H9 (cell line): Measurements from ENCODE around the gene RRBP1. TPM values are rescaled to one million over a fixed set of nuclear protein-coding genes. Genes with fewer than 3 reads are reported as not detected.

Experiments used
- DNase-seq: peaks from one replicate; pipeline ENCODE4 v3.0.0-alpha.2; 2017
- H2AFZ ChIP-seq: one replicate; pipeline ENCODE4 v1.6.1; 2013; ENCODE audit warnings: mild to moderate bottlenecking, low read length, control low read depth, moderate library complexity
- H2AK5ac ChIP-seq: 2 replicates; pipeline ENCODE4 v1.6.1; 2013; ENCODE audit warnings: low read length, control low read depth, mixed read lengths; ENCODE audit not compliant: insufficient read length
- H2BK120ac ChIP-seq: one replicate; pipeline ENCODE4 v1.6.1; 2013; ENCODE audit warnings: low read depth, mild to moderate bottlenecking, low read length, control low read depth, inconsistent platforms; ENCODE audit not compliant: poor library complexity, severe bottlenecking
- H2BK12ac ChIP-seq: 2 replicates; pipeline ENCODE4 v1.6.1; 2013; ENCODE audit warnings: low read length, control low read depth, mixed read lengths, low read depth; ENCODE audit not compliant: insufficient read length
- H2BK15ac ChIP-seq: 2 replicates; pipeline ENCODE4 v1.6.1; 2013; ENCODE audit warnings: low read depth, low read length, control low read depth
- H2BK20ac ChIP-seq: one replicate; pipeline ENCODE4 v1.6.1; 2013; ENCODE audit warnings: low read depth, mild to moderate bottlenecking, low read length, control low read depth, inconsistent platforms; ENCODE audit not compliant: poor library complexity, severe bottlenecking
- H2BK5ac ChIP-seq: 2 replicates; pipeline ENCODE4 v1.6.1; 2013; ENCODE audit warnings: low read length, control low read depth, mixed read lengths; ENCODE audit not compliant: insufficient read length
- H3K14ac ChIP-seq: 2 replicates; pipeline ENCODE4 v1.6.1; 2013; ENCODE audit warnings: low read length, control low read depth; ENCODE audit not compliant: insufficient read depth
- H3K18ac ChIP-seq: 2 replicates; pipeline ENCODE4 v1.6.1; 2013; ENCODE audit warnings: low read depth, mild to moderate bottlenecking, mixed read lengths, low read length, control low read depth; ENCODE audit not compliant: insufficient read length
- H3K23ac ChIP-seq: 2 replicates; pipeline ENCODE4 v1.6.1; 2013; ENCODE audit warnings: low read length, control low read depth, mixed read lengths, low read depth; ENCODE audit not compliant: insufficient read length
- H3K23me2 ChIP-seq: 2 replicates; pipeline ENCODE4 v1.6.1; 2013; ENCODE audit warnings: low read depth, mild to moderate bottlenecking, mixed read lengths, low read length, control low read depth; ENCODE audit not compliant: insufficient read length, poor library complexity, severe bottlenecking
- H3K27ac ChIP-seq: 2 replicates; pipeline ENCODE4 v1.5.1; 2013; ENCODE audit warnings: low read length, control low read depth, mixed read lengths, low read depth; ENCODE audit not compliant: insufficient read length
- H3K27me3 ChIP-seq: 2 replicates; pipeline ENCODE4 v1.6.1; 2013; ENCODE audit warnings: low read length, control low read depth, inconsistent platforms; ENCODE audit not compliant: insufficient read depth
- H3K4ac ChIP-seq: 2 replicates; pipeline ENCODE4 v1.6.1; 2013; ENCODE audit warnings: low read depth, mild to moderate bottlenecking, control low read depth, inconsistent platforms, low read length, moderate library complexity
- H3K4me1 ChIP-seq: 2 replicates; pipeline ENCODE4 v1.6.1; 2013; ENCODE audit warnings: low read length, control low read depth, inconsistent platforms; ENCODE audit not compliant: insufficient read depth
- H3K4me2 ChIP-seq: 2 replicates; pipeline ENCODE4 v1.6.1; 2013; ENCODE audit warnings: low read length, control low read depth, mixed read lengths; ENCODE audit not compliant: insufficient read length, insufficient read depth
- H3K56ac ChIP-seq: 2 replicates; pipeline ENCODE4 v1.6.1; 2013; ENCODE audit warnings: low read depth, mild to moderate bottlenecking, mixed read lengths, low read length, control low read depth; ENCODE audit not compliant: insufficient read length
- H3K79me1 ChIP-seq: 2 replicates; pipeline ENCODE4 v1.6.1; 2013; ENCODE audit warnings: low read depth, mild to moderate bottlenecking, moderate library complexity, low read length, control low read depth, inconsistent platforms; ENCODE audit not compliant: insufficient read depth, poor library complexity, severe bottlenecking
- H3K79me2 ChIP-seq: 2 replicates; pipeline ENCODE4 v1.6.1; 2013; ENCODE audit warnings: low read length, control low read depth, inconsistent platforms; ENCODE audit not compliant: insufficient read depth
- H3K9ac ChIP-seq: 2 replicates; pipeline ENCODE4 v1.6.1; 2013; ENCODE audit warnings: low read length, control low read depth, mixed read lengths; ENCODE audit not compliant: insufficient read length; ENCODE audit errors: extremely low read depth
- H3K9me3 ChIP-seq: one replicate; pipeline ENCODE4 v1.6.1; 2013; ENCODE audit warnings: low read depth, low read length, inconsistent platforms; ENCODE audit not compliant: control insufficient read depth
- H3T11ph ChIP-seq: one replicate; pipeline ENCODE4 v1.6.1; 2013; ENCODE audit warnings: mild to moderate bottlenecking, low read length, control low read depth, inconsistent platforms
- H4K20me1 ChIP-seq: one replicate; pipeline ENCODE4 v1.6.1; 2013; ENCODE audit not compliant: control insufficient read depth, insufficient read length, insufficient read depth
- H4K5ac ChIP-seq: 2 replicates; pipeline ENCODE4 v1.6.1; 2013; ENCODE audit warnings: low read depth, mild to moderate bottlenecking, mixed read lengths, low read length, control low read depth; ENCODE audit not compliant: insufficient read length
- H4K8ac ChIP-seq: replicated peaks from 2 replicates; pipeline ENCODE4 v1.6.1; 2013; ENCODE audit warnings: low read length, control low read depth, mixed read lengths, low read depth; ENCODE audit not compliant: insufficient read length
- H4K91ac ChIP-seq: 2 replicates; pipeline ENCODE4 v1.6.1; 2013; ENCODE audit warnings: low read depth, mild to moderate bottlenecking, moderate library complexity, mixed read lengths, low read length, control low read depth; ENCODE audit not compliant: insufficient read length
- H3K27ac Mint-ChIP-seq, 3 experiments: 2 replicates in 2 of 3; 3 replicates in 1 of 3; pipeline ENCODE4 v1.8.0; 2020 to 2021; ENCODE audit warnings: mixed read lengths in 3 of 3, mild to moderate bottlenecking in 1 of 3, moderate library complexity in 1 of 3
- H3K27me3 Mint-ChIP-seq: 2 replicates; pipeline ENCODE4 v1.8.0; 2021; ENCODE audit warnings: low read depth, mild to moderate bottlenecking, moderate library complexity, mixed read lengths
- H3K36me3 Mint-ChIP-seq, 3 experiments: 2 replicates in 2 of 3; 3 replicates in 1 of 3; pipeline ENCODE4 v1.8.0; 2020 to 2021; ENCODE audit warnings: low read depth in 3 of 3, mixed read lengths in 3 of 3; ENCODE audit not compliant: insufficient read depth in 1 of 3
- H3K4me1 Mint-ChIP-seq, 2 experiments: 2 replicates each; pipeline ENCODE4 v1.8.0; 2020; ENCODE audit warnings: mixed read lengths in 2 of 2
- H3K4me3 Mint-ChIP-seq, 2 experiments: 2 replicates in 1 of 2; 3 replicates in 1 of 2; pipeline ENCODE4 v1.8.0; 2020 to 2021; ENCODE audit warnings: mild to moderate bottlenecking in 2 of 2, mixed read lengths in 2 of 2, moderate library complexity in 1 of 2
- H3K9me3 Mint-ChIP-seq, 2 experiments: 2 replicates in 1 of 2; 3 replicates in 1 of 2; pipeline ENCODE4 v1.8.0; 2020; ENCODE audit warnings: mild to moderate bottlenecking in 2 of 2, mixed read lengths in 2 of 2, moderate library complexity in 1 of 2
- CTCF ChIP-seq: fragments of 200-600 bp; sonication (generic); conservative IDR thresholded peaks from 3 replicates; pipeline ENCODE4 v1.8.0; 2021; ENCODE audit warnings: antibody characterized with exemption, mild to moderate bottlenecking
- WGBS: extraction: QIAGEN DNeasy Blood & Tissue Kit; methylation state at CpG from one replicate; pipeline ENCODE4 v1.1.7; 2013; ENCODE audit warnings: missing lambda C conversion rate, low lambda C conversion rate, mixed read lengths; ENCODE audit not compliant: insufficient read length; ENCODE audit errors: extremely low coverage; 5-methylcytosine and 5-hydroxymethylcytosine counted together
- total RNA-seq: library from RNA; stranded (reverse); gene quantifications from 2 replicates; pipeline ENCODE4 v1.2.1, GENCODE V29; 2021

The RRBP1 gene
- total RNA-seq, 1 experiment from 2014 or later: 97.8 TPM

DNA sequence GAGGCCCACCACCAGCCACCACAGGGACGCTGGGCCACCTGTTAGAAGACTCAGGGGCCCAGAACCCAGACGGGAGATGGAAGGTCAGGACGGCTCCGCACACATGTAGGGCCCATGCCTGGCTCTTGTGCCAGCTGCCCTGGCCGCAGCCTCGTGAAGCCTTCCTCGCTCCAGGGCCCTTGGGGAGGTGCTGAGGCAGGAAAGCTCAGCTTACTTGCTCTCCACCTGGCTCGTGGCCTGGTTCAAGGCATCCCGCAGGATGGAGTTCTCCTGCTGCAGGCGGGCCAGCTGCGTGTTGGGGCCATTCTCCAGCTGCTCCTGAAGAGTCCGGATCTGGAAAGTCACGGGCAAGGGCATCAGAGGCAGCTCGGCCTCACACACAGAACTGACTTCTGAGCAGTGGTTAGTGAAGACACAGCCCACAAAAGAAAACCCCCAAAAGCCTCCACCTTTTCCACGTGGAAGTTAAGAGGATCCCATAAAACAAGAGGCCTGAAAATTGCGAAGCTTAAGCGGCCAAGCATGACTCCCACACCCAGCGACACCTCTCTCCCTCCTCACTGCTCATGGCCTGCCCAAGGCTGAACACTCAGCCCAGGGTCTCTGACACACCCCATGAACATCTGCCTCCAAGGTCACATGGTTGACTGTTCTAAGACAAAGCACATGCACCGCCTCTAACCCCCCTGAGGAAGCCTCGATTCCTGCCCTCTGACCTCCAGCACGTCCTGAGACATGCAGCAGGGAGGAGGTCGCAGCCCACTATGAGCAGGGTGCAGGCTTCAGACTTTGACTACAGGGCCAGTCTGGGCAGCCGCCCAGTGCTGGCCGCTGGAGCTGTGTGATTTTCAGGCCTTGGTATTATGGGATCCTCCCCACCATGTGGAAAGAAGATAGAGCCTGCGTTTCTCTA is 46.5 kb downstream of the RRBP1 start:
- H3K56ac ChIP-seq: no peak overlapping the region
- peaks cover 35 to 68% (median 52%) of the 10 kb centered on the region in 3 experiments for H3K36me3 Mint-ChIP-seq
- no peak overlapping the region for H3K18ac ChIP-seq
- no peak overlapping the region for H3K4me2 ChIP-seq
- no peaks in the 10 kb centered on the region for H3K4me1 ChIP-seq
- no peaks in the 10 kb centered on the region for H4K20me1 ChIP-seq
- no peak overlapping the region for H2AK5ac ChIP-seq
- no peak overlapping the region for H2BK12ac ChIP-seq
- H3K4ac ChIP-seq: no peak overlapping the region
- no peak overlapping the region for H3K23ac ChIP-seq
- H2BK120ac ChIP-seq: no peak overlapping the region
- no peak overlapping the region for H3K14ac ChIP-seq
- no peaks in the 10 kb centered on the region; the same call in 1 of the 2 replicates for H3K79me2 ChIP-seq
- H3K27me3 ChIP-seq: no peaks in the 10 kb centered on the region
- H2BK15ac ChIP-seq: no peak overlapping the region
- no peak for DNase-seq
- H4K5ac ChIP-seq: no peak overlapping the region
- no peaks in the 10 kb centered on the region for H3K79me1 ChIP-seq
- H4K8ac ChIP-seq: no peak overlapping the region
- H2AFZ ChIP-seq: no peak overlapping the region
- no peak overlapping the region for H3K9ac ChIP-seq
- no peak overlapping the region for H2BK20ac ChIP-seq
- H3K27ac Mint-ChIP-seq: peak overlapping the region; percentile 28 to 88 (median 28); a peak in 2 of 7 replicates
- H2BK5ac ChIP-seq: no peak overlapping the region
- no peak overlapping the region for H4K91ac ChIP-seq
- no peak for TF ChIP-seq CTCF
- no peaks in the 10 kb centered on the region for H3K23me2 ChIP-seq
- no peaks in the 10 kb centered on the region for H3K9me3 ChIP-seq
- peaks cover 11 to 22% of the 10 kb centered on the region in 2 experiments for H3K4me1 Mint-ChIP-seq
- H3K4me3 Mint-ChIP-seq: no peak overlapping the region; a peak in 1 of 5 replicates
- H3K27me3 Mint-ChIP-seq: no peaks in the 10 kb centered on the region
- WGBS: no CpG with 5 or more reads among the region's 25 CpGs
- no peak overlapping the region for H3K27ac ChIP-seq
- H3K9me3 Mint-ChIP-seq: no peaks in the 10 kb centered on the region
- H3T11ph ChIP-seq: no peak overlapping the region
